Hepatocyte (in vitro differentiated cells): Measurements from ENCODE around the gene BLOC1S3. TPM values are rescaled to one million over a fixed set of nuclear protein-coding genes. Genes with fewer than 3 reads are reported as not detected.

Experiments
- DNase-seq: peaks from one replicate; pipeline ENCODE4 v3.0.0-alpha.2; 2016; ENCODE audit warnings: low spot score
- H2AFZ ChIP-seq: fragments of 200-600 bp; sonication (generic); 2 replicates; pipeline ENCODE4 v1.6.0; 2016; ENCODE audit warnings: antibody characterized with exemption, mild to moderate bottlenecking
- H3K27ac ChIP-seq: fragments of 200-600 bp; sonication (generic); 2 replicates; pipeline ENCODE4 v1.5.1; 2016; ENCODE audit warnings: mild to moderate bottlenecking
- H3K27me3 ChIP-seq: fragments of 200-600 bp; sonication (generic); 2 replicates; pipeline ENCODE4 v1.6.1; 2016
- H3K36me3 ChIP-seq: fragments of 200-600 bp; sonication (generic); replicated peaks from 2 replicates; pipeline ENCODE4 v1.5.1; 2016; ENCODE audit warnings: low read depth; ENCODE audit not compliant: insufficient read depth
- H3K4me1 ChIP-seq: fragments of 200-600 bp; sonication (generic); 2 replicates; pipeline ENCODE4 v1.5.1; 2016; ENCODE audit warnings: mild to moderate bottlenecking, moderate library complexity; ENCODE audit not compliant: insufficient read depth
- H3K4me2 ChIP-seq: fragments of 200-600 bp; sonication (generic); 2 replicates; pipeline ENCODE4 v1.6.0; 2016
- H3K4me3 ChIP-seq: fragments of 200-600 bp; sonication (generic); 2 replicates; pipeline ENCODE4 v1.5.1; 2016; ENCODE audit warnings: mild to moderate bottlenecking
- H3K79me2 ChIP-seq: fragments of 200-600 bp; sonication (generic); 2 replicates; pipeline ENCODE4 v1.6.0; 2017; ENCODE audit warnings: mild to moderate bottlenecking
- H3K9me2 ChIP-seq: fragments of 200-600 bp; sonication (generic); replicated peaks from 2 replicates; pipeline ENCODE4 v1.6.0; 2017; ENCODE audit warnings: mild to moderate bottlenecking; ENCODE audit not compliant: insufficient read depth
- H3K9me3 ChIP-seq: fragments of 200-600 bp; sonication (generic); 2 replicates; pipeline ENCODE4 v1.5.1; 2016; ENCODE audit warnings: low read depth, mild to moderate bottlenecking
- H4K20me1 ChIP-seq: fragments of 200-600 bp; sonication (generic); 2 replicates; pipeline ENCODE4 v1.6.0; 2016; ENCODE audit warnings: mild to moderate bottlenecking; ENCODE audit not compliant: insufficient read depth, poor library complexity, severe bottlenecking
- EZH2 ChIP-seq: fragments of 200-600 bp; sonication (generic); IDR thresholded peaks from 2 replicates; pipeline ENCODE4 v1.6.1; 2016; ENCODE audit warnings: antibody characterized with exemption, mild to moderate bottlenecking, borderline replicate concordance
- EZH2phosphoT487 ChIP-seq: fragments of 200-600 bp; sonication (generic); IDR thresholded peaks from one replicate; pipeline ENCODE4 v1.6.1; 2018; ENCODE audit warnings: antibody characterized with exemption, mild to moderate bottlenecking, low read depth, moderate library complexity; ENCODE audit not compliant: unreplicated experiment, severe bottlenecking
- WGBS: methylation state at CpG from one replicate; pipeline ENCODE4 v1.1.6; 2016; ENCODE audit warnings: low lambda C conversion rate; ENCODE audit errors: missing lambda C conversion rate; 5-methylcytosine and 5-hydroxymethylcytosine counted together
- polyA plus RNA-seq: library from polyadenylated mRNA; unstranded; fragments of >200 nt; fragmentation: Nextera tagmentation; extraction: Ambion mirVana; gene quantifications from 2 replicates; pipeline ENCODE4 v1.2.1, GENCODE V29; 2016
- total RNA-seq: library from RNA; depleted of rRNA; stranded (reverse); fragments of >200 nt; gene quantifications from 2 replicates; pipeline ENCODE4 v1.2.3, GENCODE V29; 2014
- TF ChIP-seq, protein P1 (sequence below): fragments of 200-600 bp; sonication (generic); IDR thresholded peaks from 2 replicates; pipeline ENCODE4 v1.5.1; 2016; ENCODE audit warnings: antibody characterized with exemption, mild to moderate bottlenecking; ENCODE audit not compliant: poor library complexity

BLOC1S3 gene
- total and polyA plus RNA-seq, 2 experiments from 2014 or later: 8.4 to 17.1 TPM

- Histone ChIP-seq H3K4me3 (no peak overlapping the region), H3K4me2 (no peak overlapping the region), H4K20me1 (no peaks in the 10 kb centered on the region), H3K79me2 (no peaks in the 10 kb centered on the region), H3K27ac (no peak overlapping the region), H3K36me3 (no peaks in the 10 kb centered on the region), H3K27me3 (no peaks in the 10 kb centered on the region), H3K9me2 (no peaks in the 10 kb centered on the region), H3K4me1 (no peaks in the 10 kb centered on the region), H3K9me3 (no peaks in the 10 kb centered on the region), H2AFZ (no peak overlapping the region)
- DNase-seq: no peak
- no peak for TF ChIP-seq EZH2
- WGBS: 98% methylated on average over 28 of the region's 54 CpGs
These were observed 33.1 kb upstream of the BLOC1S3 start for GRCh38 chr19:45145270-45146189.

DNA sequence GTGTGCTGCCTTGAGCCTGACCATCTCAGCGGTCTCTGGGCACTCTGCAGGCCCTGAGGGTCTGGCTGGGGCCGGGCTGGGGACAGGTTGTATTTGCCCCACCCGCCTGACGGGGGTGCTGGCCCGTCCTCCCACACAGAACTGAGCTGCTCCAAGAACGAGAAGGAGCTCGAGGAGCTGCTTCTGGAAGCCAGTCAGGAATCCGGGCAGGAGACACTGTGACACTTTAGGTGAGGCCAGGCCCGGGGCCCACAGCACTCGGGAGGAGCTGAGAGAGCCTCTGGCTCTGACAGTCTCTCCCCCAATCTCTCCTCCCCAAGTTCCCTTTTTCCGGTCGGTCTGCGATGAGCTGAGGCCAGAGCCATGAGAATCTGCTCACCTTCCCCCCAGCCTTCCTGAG is 32.3 kb upstream of the BLOC1S3 start:
- Histone ChIP-seq H3K4me1 (no peaks in the 10 kb centered on the region), H3K9me2 (no peaks in the 10 kb centered on the region), H3K27me3 (no peaks in the 10 kb centered on the region), H3K4me2 (no peak overlapping the region), H2AFZ (no peak overlapping the region), H3K4me3 (no peak overlapping the region), H4K20me1 (no peaks in the 10 kb centered on the region), H3K9me3 (no peaks in the 10 kb centered on the region), H3K36me3 (no peaks in the 10 kb centered on the region), H3K79me2 (no peaks in the 10 kb centered on the region), H3K27ac (no peak overlapping the region)
- no peak for DNase-seq
- no peak for TF ChIP-seq EZH2
- TF ChIP-seq, protein P1, sequence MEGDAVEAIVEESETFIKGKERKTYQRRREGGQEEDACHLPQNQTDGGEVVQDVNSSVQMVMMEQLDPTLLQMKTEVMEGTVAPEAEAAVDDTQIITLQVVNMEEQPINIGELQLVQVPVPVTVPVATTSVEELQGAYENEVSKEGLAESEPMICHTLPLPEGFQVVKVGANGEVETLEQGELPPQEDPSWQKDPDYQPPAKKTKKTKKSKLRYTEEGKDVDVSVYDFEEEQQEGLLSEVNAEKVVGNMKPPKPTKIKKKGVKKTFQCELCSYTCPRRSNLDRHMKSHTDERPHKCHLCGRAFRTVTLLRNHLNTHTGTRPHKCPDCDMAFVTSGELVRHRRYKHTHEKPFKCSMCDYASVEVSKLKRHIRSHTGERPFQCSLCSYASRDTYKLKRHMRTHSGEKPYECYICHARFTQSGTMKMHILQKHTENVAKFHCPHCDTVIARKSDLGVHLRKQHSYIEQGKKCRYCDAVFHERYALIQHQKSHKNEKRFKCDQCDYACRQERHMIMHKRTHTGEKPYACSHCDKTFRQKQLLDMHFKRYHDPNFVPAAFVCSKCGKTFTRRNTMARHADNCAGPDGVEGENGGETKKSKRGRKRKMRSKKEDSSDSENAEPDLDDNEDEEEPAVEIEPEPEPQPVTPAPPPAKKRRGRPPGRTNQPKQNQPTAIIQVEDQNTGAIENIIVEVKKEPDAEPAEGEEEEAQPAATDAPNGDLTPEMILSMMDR: no peak
- no peak for TF ChIP-seq EZH2phosphoT487
- 89% methylated on average over 10 of the region's 13 CpGs for WGBS

GRCh38 chr19:45146741-45147205 is 31.8 kb upstream of the BLOC1S3 start:
- TF ChIP-seq, protein P1: no peak
- TF ChIP-seq EZH2 (no peak), EZH2phosphoT487 (no peak)
- Histone ChIP-seq H3K79me2 (no peaks in the 10 kb centered on the region), H3K27ac (no peak overlapping the region), H3K4me1 (no peaks in the 10 kb centered on the region), H4K20me1 (no peaks in the 10 kb centered on the region), H3K36me3 (no peaks in the 10 kb centered on the region), H3K4me2 (no peak overlapping the region), H3K9me2 (no peaks in the 10 kb centered on the region), H2AFZ (no peak overlapping the region), H3K4me3 (no peak overlapping the region), H3K9me3 (no peaks in the 10 kb centered on the region), H3K27me3 (peaks cover 4% of the 10 kb centered on the region)
- 76% methylated on average over 17 of the region's 18 CpGs for WGBS
- no peak for DNase-seq

GRCh38 chr19:45147835-45148676 is 30.5 kb upstream of the BLOC1S3 start:
- H3K4me1 ChIP-seq: peaks cover 5% of the 10 kb centered on the region
- H3K27ac ChIP-seq: no peak overlapping the region
- peaks cover 16% of the 10 kb centered on the region for H3K27me3 ChIP-seq
- H3K9me2 ChIP-seq: no peaks in the 10 kb centered on the region
- no peaks in the 10 kb centered on the region for H4K20me1 ChIP-seq
- TF ChIP-seq, protein P1: no peak
- TF ChIP-seq EZH2phosphoT487 (no peak), EZH2 (no peak)
- H2AFZ ChIP-seq: no peak overlapping the region
- H3K9me3 ChIP-seq: no peaks in the 10 kb centered on the region
- no peak overlapping the region for H3K4me2 ChIP-seq
- no peaks in the 10 kb centered on the region for H3K79me2 ChIP-seq
- WGBS: 93% methylated on average over 17 of the region's 18 CpGs
- DNase-seq: no peak
- H3K36me3 ChIP-seq: no peaks in the 10 kb centered on the region
- no peak overlapping the region for H3K4me3 ChIP-seq
